Hepatic stellate cell (primary cell): ENCODE data around the gene CEMP1.
"Not testable (repeated sequence)": the region's sequence is repeated elsewhere in the genome, so short reads cannot be mapped to it uniquely, and the experiment has no call there.

Source experiments
- DNase-seq: peaks from one replicate; pipeline ENCODE4 v3.0.0; 2011; ENCODE audit warnings: low spot score

Gene CEMP1

GRCh38 chr16:2535625-2536013, 4.4 kb upstream of the CEMP1 start:
- DNase-seq = no peak

- not testable (repeated sequence) for DNase-seq
Observed at GRCh38 chr16:2534335-2534734, 3.1 kb upstream of the CEMP1 start.

GRCh38 chr16:2533912-2534311, 2.7 kb upstream of the CEMP1 start:
- no peak for DNase-seq

GRCh38 chr16:2533142-2533755, 2.0 kb upstream of the CEMP1 start:
- DNase-seq = not testable (repeated sequence)

- DNase-seq = peak; percentile 45
Observed at GRCh38 chr16:2532494-2533141, 1.4 kb upstream of the CEMP1 start.

- peak; percentile 99 for DNase-seq
Observed at GRCh38 chr16:2531696-2532493, 687 bp upstream of the CEMP1 start.

- no peak for DNase-seq
Observed at GRCh38 chr16:2530629-2531318, 434 bp downstream of the CEMP1 start.

- no peak for DNase-seq
Observed at GRCh38 chr16:2529961-2530628, 1.1 kb downstream of the CEMP1 start.

- DNase-seq = no peak
Observed at GRCh38 chr16:2529061-2529931, 1.9 kb downstream of the CEMP1 start.

GRCh38 chr16:2528161-2529060, 2.8 kb downstream of the CEMP1 start:
- no peak for DNase-seq

- DNase-seq = no peak
Observed at GRCh38 chr16:2527784-2528100, 3.5 kb downstream of the CEMP1 start.

GRCh38 chr16:2527071-2527783, 4.0 kb downstream of the CEMP1 start:
- no peak for DNase-seq

- DNase-seq = no peak
Observed at GRCh38 chr16:2526135-2526534, 5.1 kb downstream of the CEMP1 start.

- DNase-seq = no peak
Observed at GRCh38 chr16:2524339-2524938, 6.8 kb downstream of the CEMP1 start.

- no peak for DNase-seq
Observed at GRCh38 chr16:2523801-2524231, 7.4 kb downstream of the CEMP1 start.

- DNase-seq = peak; percentile 53
Observed at GRCh38 chr16:2520784-2521531, 10.2 kb downstream of the CEMP1 start.

- DNase-seq = peak; percentile 98
Observed at GRCh38 chr16:2520097-2520783, 11.0 kb downstream of the CEMP1 start, which contains the start of gene AMDHD2. Gene AMDHD2 (plus strand): TSS chr16:2520371. CDS start chr16:2520459, 88 bp downstream.

- no peak for DNase-seq
Observed at GRCh38 chr16:2519711-2520080, 11.5 kb downstream of the CEMP1 start.
